Smooth muscle cell (in vitro differentiated cells): ENCODE data around the gene CFD. TPM values are rescaled to one million over a fixed set of nuclear protein-coding genes. Genes with fewer than 3 reads are reported as not detected.
"Not testable (repeated sequence)": the region's sequence is repeated elsewhere in the genome, so short reads cannot be mapped to it uniquely, and the experiment has no call there.

Source experiments
- DNase-seq: peaks from one replicate; lab custom pipeline; 2025; ENCODE audit not compliant: unreplicated experiment; lab: John Stamatoyannopoulos, UW
- H2AFZ ChIP-seq: fragments of 200-600 bp; sonication (generic); 2 replicates; pipeline ENCODE4 v1.6.0; 2016; ENCODE audit warnings: antibody characterized with exemption, low read depth, mild to moderate bottlenecking
- H3F3A ChIP-seq: fragments of 200-600 bp; sonication (generic); 2 replicates; pipeline ENCODE4 v1.6.0; 2017; ENCODE audit warnings: antibody characterized with exemption, low read depth
- H3K27ac ChIP-seq: fragments of 200-600 bp; sonication (generic); 2 replicates; pipeline ENCODE4 v1.5.1; 2016; ENCODE audit warnings: low read depth, mild to moderate bottlenecking
- H3K27me3 ChIP-seq: fragments of 200-600 bp; sonication (generic); 2 replicates; pipeline ENCODE4 v1.6.1; 2016; ENCODE audit warnings: low read depth, mild to moderate bottlenecking
- H3K36me3 ChIP-seq: fragments of 200-600 bp; sonication (generic); 2 replicates; pipeline ENCODE4 v1.5.1; 2016; ENCODE audit warnings: low read depth
- H3K4me1 ChIP-seq: fragments of 200-600 bp; sonication (generic); 2 replicates; pipeline ENCODE4 v1.5.1; 2016; ENCODE audit warnings: low read depth
- H3K4me2 ChIP-seq: fragments of 200-600 bp; sonication (generic); 2 replicates; pipeline ENCODE4 v1.6.0; 2016; ENCODE audit warnings: mild to moderate bottlenecking
- H3K4me3 ChIP-seq: fragments of 200-600 bp; sonication (generic); 2 replicates; pipeline ENCODE4 v1.5.1; 2016; ENCODE audit warnings: mild to moderate bottlenecking
- H3K79me2 ChIP-seq: fragments of 200-600 bp; sonication (generic); 2 replicates; pipeline ENCODE4 v1.6.0; 2016; ENCODE audit warnings: low read depth, mild to moderate bottlenecking
- H3K9ac ChIP-seq: fragments of 200-600 bp; sonication (generic); 2 replicates; pipeline ENCODE4 v1.6.0; 2016; ENCODE audit warnings: low read depth
- H3K9me3 ChIP-seq: fragments of 200-600 bp; sonication (generic); replicated peaks from 2 replicates; pipeline ENCODE4 v1.5.1; 2016; ENCODE audit warnings: low read depth
- H4K20me1 ChIP-seq: fragments of 200-600 bp; sonication (generic); 2 replicates; pipeline ENCODE4 v1.6.0; 2016; ENCODE audit warnings: low read depth
- WGBS: methylation state at CpG from one replicate; pipeline ENCODE4 v1.1.7; 2016; ENCODE audit warnings: low lambda C conversion rate; 5-methylcytosine and 5-hydroxymethylcytosine counted together
- polyA plus RNA-seq: library from polyadenylated mRNA; unstranded; fragments of >200 nt; fragmentation: Nextera tagmentation; extraction: Ambion mirVana; gene quantifications from 2 replicates; pipeline ENCODE4 v1.2.1, GENCODE V29; 2016
- total RNA-seq: library from RNA; depleted of rRNA; stranded (reverse); fragments of >200 nt; gene quantifications from 2 replicates; pipeline ENCODE4 v1.2.3, GENCODE V29; 2014
- TF ChIP-seq, protein P1 (sequence below): fragments of 200-600 bp; sonication (generic); IDR thresholded peaks from 2 replicates; pipeline ENCODE4 v1.5.1; 2017; ENCODE audit warnings: borderline replicate concordance, mild to moderate bottlenecking, antibody characterized with exemption; ENCODE audit not compliant: insufficient read depth, poor library complexity, severe bottlenecking

The CFD gene
- total and polyA plus RNA-seq, 2 experiments from 2014 or later, result 0.34 TPM; not detected in 1

DNA sequence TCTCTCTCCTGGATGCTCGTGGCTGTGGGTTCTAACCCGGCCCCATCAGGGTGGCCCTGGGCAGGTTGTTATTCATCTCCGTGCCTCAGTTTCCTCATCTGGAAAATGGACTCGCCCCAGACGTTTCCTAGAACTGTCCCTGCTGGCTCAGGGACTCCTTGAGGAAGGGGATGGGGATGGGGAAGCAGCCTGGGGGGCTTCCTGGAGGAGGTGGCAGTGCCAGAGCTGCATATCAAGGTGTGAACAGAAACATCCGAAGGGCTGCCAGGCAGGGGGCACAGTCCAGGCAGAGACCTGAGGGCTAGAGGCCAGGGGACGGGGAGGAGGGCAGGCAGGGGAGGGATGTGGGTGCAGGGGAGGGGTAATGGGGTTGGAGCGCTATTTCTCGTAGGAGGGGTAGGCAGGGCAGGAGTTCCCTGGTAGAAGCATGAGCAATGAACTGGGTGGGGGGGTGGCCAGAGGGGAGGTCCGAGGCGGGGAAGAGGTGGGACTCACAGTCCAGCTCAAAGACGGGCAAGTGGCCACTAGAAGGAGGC, 11.0 kb upstream of the CFD start:
- H3K9me3 ChIP-seq, result no peaks in the 10 kb centered on the region
- peaks cover 14% of the 10 kb centered on the region for H3K27me3 ChIP-seq
- H2AFZ ChIP-seq, result no peak overlapping the region
- no peak overlapping the region for H3K4me3 ChIP-seq
- H3K9ac ChIP-seq, result no peak overlapping the region
- peaks cover 8% of the 10 kb centered on the region for H3F3A ChIP-seq
- TF ChIP-seq, protein P1, sequence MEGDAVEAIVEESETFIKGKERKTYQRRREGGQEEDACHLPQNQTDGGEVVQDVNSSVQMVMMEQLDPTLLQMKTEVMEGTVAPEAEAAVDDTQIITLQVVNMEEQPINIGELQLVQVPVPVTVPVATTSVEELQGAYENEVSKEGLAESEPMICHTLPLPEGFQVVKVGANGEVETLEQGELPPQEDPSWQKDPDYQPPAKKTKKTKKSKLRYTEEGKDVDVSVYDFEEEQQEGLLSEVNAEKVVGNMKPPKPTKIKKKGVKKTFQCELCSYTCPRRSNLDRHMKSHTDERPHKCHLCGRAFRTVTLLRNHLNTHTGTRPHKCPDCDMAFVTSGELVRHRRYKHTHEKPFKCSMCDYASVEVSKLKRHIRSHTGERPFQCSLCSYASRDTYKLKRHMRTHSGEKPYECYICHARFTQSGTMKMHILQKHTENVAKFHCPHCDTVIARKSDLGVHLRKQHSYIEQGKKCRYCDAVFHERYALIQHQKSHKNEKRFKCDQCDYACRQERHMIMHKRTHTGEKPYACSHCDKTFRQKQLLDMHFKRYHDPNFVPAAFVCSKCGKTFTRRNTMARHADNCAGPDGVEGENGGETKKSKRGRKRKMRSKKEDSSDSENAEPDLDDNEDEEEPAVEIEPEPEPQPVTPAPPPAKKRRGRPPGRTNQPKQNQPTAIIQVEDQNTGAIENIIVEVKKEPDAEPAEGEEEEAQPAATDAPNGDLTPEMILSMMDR, result no peak
- no peaks in the 10 kb centered on the region for H4K20me1 ChIP-seq
- H3K79me2 ChIP-seq, result no peaks in the 10 kb centered on the region
- WGBS, result 85% methylated on average over 7 of the region's 12 CpGs
- no peak for DNase-seq
- H3K4me2 ChIP-seq, result no peak overlapping the region
- no peak overlapping the region for H3K27ac ChIP-seq
- H3K4me1 ChIP-seq, result no peaks in the 10 kb centered on the region
- H3K36me3 ChIP-seq, result no peaks in the 10 kb centered on the region

DNA sequence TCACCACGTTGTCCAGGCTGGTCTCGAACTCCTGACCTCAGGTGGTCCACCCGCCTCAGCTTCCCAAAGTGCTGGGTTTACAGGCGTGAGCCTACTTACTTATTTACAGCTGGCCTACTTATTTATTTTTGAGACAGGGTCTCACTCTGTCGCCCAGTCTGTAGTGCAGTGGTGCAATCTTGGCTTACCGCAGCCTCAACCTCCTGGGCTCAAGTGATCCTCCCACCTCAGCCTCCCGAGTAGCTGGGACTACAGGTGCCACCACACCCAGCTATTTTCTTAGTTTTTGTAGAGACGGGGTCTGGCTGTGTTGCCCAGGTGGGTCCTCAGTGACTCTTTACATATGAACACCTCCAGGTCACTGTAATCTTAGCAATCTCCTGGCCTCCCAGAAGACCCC, 10.3 kb upstream of the CFD start:
- H4K20me1 ChIP-seq, H3K79me2 ChIP-seq, H3K4me3 ChIP-seq, H3F3A ChIP-seq, H3K27ac ChIP-seq, H3K27me3 ChIP-seq, DNase-seq, H3K4me2 ChIP-seq, H3K9ac ChIP-seq, H2AFZ ChIP-seq, H3K9me3 ChIP-seq, H3K36me3 ChIP-seq, H3K4me1 ChIP-seq: not testable (repeated sequence)
- 93% methylated on average over 8 of the region's 8 CpGs for WGBS

DNA sequence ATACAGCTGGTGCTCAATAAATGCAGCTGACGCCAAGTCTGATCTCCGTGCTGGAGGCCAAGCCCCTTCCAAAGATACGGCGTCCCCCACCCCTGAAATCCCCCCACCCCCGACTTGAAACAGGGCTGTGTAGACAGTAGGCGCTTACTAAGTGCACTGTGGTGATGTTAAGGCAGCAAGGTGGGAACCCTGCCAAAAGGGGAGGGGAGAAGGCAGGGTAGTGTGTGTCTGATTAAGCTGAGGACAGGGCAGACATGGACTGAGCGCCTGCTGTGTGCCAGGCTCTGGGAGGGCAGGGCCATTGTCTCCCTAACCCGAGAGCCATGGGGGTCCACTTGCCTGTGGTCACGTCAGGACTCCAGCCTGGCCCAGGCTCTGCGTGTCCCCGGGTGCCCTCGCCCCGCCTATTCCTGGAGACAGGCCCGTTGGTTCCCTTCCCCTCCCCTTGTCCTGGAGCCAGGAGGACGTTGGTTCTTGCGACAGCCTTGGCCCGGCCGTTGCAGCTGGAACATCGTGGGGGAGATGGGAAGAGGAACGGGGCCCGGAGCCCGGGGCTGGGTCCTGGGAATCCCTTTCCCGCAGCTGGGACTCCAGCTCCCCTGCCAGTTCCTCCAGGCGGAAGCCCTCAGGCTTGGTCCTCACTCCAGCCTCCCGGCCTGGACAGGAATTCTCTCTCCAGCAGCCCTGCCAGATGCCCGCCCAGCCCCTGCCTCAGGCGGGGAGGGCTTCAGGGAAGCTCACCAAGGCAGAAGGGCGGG, 9.1 kb upstream of the CFD start:
- Histone ChIP-seq H3K27ac (no peak overlapping the region), H3K27me3 (no peaks in the 10 kb centered on the region), H2AFZ (no peak overlapping the region), H4K20me1 (no peaks in the 10 kb centered on the region), H3K79me2 (no peaks in the 10 kb centered on the region), H3K4me1 (no peaks in the 10 kb centered on the region), H3K9ac (no peak overlapping the region), H3K4me2 (no peak overlapping the region), H3K36me3 (no peaks in the 10 kb centered on the region), H3F3A (peaks cover 8% of the 10 kb centered on the region), H3K9me3 (no peaks in the 10 kb centered on the region), H3K4me3 (no peak overlapping the region)
- WGBS, result 59% methylated on average over 26 of the region's 28 CpGs
- peak; percentile 19 for DNase-seq
- TF ChIP-seq, protein P1, result no peak

DNA sequence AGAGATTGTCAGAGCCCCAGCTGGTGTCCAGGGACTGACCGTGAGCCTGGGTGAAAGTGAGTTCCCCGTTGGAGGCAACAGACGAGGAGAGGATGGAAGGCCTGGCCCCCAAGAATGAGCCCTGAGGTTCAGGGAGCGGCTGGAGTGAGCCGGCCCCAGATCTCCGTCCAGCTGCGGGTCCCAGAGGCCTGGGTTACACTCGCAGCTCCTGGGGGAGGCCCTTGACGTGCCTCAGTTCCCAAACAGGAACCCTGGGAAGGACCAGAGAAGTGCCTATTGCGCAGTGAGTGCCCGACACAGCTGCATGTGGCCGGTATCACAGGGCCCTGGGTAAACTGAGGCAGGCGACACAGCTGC, 8.5 kb upstream of the CFD start:
- H3K9me3 ChIP-seq, result no peaks in the 10 kb centered on the region
- no peaks in the 10 kb centered on the region for H3K36me3 ChIP-seq
- peaks cover 8% of the 10 kb centered on the region for H3F3A ChIP-seq
- H3K27me3 ChIP-seq, result no peaks in the 10 kb centered on the region
- H4K20me1 ChIP-seq, result no peaks in the 10 kb centered on the region
- H3K27ac ChIP-seq, result no peak overlapping the region
- H3K4me2 ChIP-seq, result no peak overlapping the region
- no peak overlapping the region for H3K9ac ChIP-seq
- H3K4me3 ChIP-seq, result no peak overlapping the region
- 83% methylated on average over 13 of the region's 13 CpGs for WGBS
- no peaks in the 10 kb centered on the region for H3K79me2 ChIP-seq
- H3K4me1 ChIP-seq, result no peaks in the 10 kb centered on the region
- no peak for DNase-seq
- TF ChIP-seq, protein P1, result no peak
- H2AFZ ChIP-seq, result no peak overlapping the region
